HEK293 (cell line): ENCODE results near the gene IFT80.
A peak's percentile ranks its signal among the peaks of the same experiment; 100 is the strongest.

Experiments used
- GFI1B ChIP-seq: fragments of 450-650 bp; formaldehyde crosslinking; IDR thresholded peaks from 2 replicates; pipeline ENCODE4 v1.5.1; 2016; ENCODE audit warnings: missing biosample characterization, missing genetic modification characterization
- GLI4 ChIP-seq: fragments of 450-650 bp; formaldehyde crosslinking; IDR thresholded peaks from 2 replicates; pipeline ENCODE4 v1.5.1; 2016; ENCODE audit warnings: missing biosample characterization, missing genetic modification characterization
- GLIS1 ChIP-seq: fragments of 450-650 bp; formaldehyde crosslinking; IDR thresholded peaks from 2 replicates; pipeline ENCODE4 v1.5.1; 2016; ENCODE audit warnings: missing biosample characterization, missing genetic modification characterization
- HOXC10 ChIP-seq: sonication (generic); formaldehyde crosslinking; IDR thresholded peaks from 2 replicates; pipeline ENCODE4 v1.8.1; 2023; ENCODE audit warnings: mild to moderate bottlenecking, missing genetic modification reagents
- MZF1 ChIP-seq: fragments of 450-650 bp; formaldehyde crosslinking; IDR thresholded peaks from 2 replicates; pipeline ENCODE4 v1.5.1; 2017; ENCODE audit warnings: missing biosample characterization, missing genetic modification characterization, borderline replicate concordance
- REPIN1 ChIP-seq: fragments of 450-650 bp; formaldehyde crosslinking; IDR thresholded peaks from 2 replicates; pipeline ENCODE4 v1.5.1; 2017; ENCODE audit warnings: missing biosample characterization, missing genetic modification characterization, low read depth
- SP2 ChIP-seq: fragments of 450-650 bp; formaldehyde crosslinking; IDR thresholded peaks from 2 replicates; pipeline ENCODE4 v1.5.1; 2016; ENCODE audit warnings: missing biosample characterization, missing genetic modification characterization
- YY1 ChIP-seq: fragments of 450-650 bp; formaldehyde crosslinking; IDR thresholded peaks from 2 replicates; pipeline ENCODE4 v1.5.1; 2018; ENCODE audit warnings: missing biosample characterization, missing genetic modification characterization
- ZBTB7A ChIP-seq: fragments of 450-650 bp; formaldehyde crosslinking; IDR thresholded peaks from 2 replicates; pipeline ENCODE4 v1.5.1; 2016; ENCODE audit warnings: low read depth, missing biosample characterization, missing genetic modification characterization
- ZEB2 ChIP-seq: fragments of 450-650 bp; formaldehyde crosslinking; IDR thresholded peaks from 2 replicates; pipeline ENCODE4 v1.5.1; 2016; ENCODE audit warnings: missing biosample characterization, missing genetic modification characterization
- ZNF169 ChIP-seq: fragments of 450-650 bp; formaldehyde crosslinking; IDR thresholded peaks from 2 replicates; pipeline ENCODE4 v1.5.1; 2016; ENCODE audit warnings: missing biosample characterization, missing genetic modification characterization
- ZNF214 ChIP-seq: fragments of 450-650 bp; formaldehyde crosslinking; IDR thresholded peaks from 2 replicates; pipeline ENCODE4 v1.5.1; 2017; ENCODE audit warnings: missing biosample characterization, mild to moderate bottlenecking, missing genetic modification characterization, borderline replicate concordance
- ZNF23 ChIP-seq: fragments of 450-650 bp; formaldehyde crosslinking; IDR thresholded peaks from 2 replicates; pipeline ENCODE4 v1.5.1; 2016; ENCODE audit warnings: missing biosample characterization, missing genetic modification characterization, borderline replicate concordance
- ZNF391 ChIP-seq: fragments of 450-650 bp; formaldehyde crosslinking; IDR thresholded peaks from 2 replicates; pipeline ENCODE4 v1.5.1; 2016; ENCODE audit warnings: low read depth, missing biosample characterization, missing genetic modification characterization, borderline replicate concordance
- ZNF501 ChIP-seq: fragments of 450-650 bp; formaldehyde crosslinking; IDR thresholded peaks from 2 replicates; pipeline ENCODE4 v1.5.1; 2016; ENCODE audit warnings: missing biosample characterization, missing genetic modification characterization
- ZNF530 ChIP-seq: fragments of 450-650 bp; formaldehyde crosslinking; IDR thresholded peaks from 2 replicates; pipeline ENCODE4 v1.5.1; 2016; ENCODE audit warnings: low read depth, missing biosample characterization, missing genetic modification characterization
- ZNF544 ChIP-seq: fragments of 450-650 bp; formaldehyde crosslinking; IDR thresholded peaks from 2 replicates; pipeline ENCODE4 v1.5.0; 2017; ENCODE audit warnings: missing biosample characterization, missing genetic modification characterization
- ZNF549 ChIP-seq: fragments of 450-650 bp; IDR thresholded peaks from 2 replicates; pipeline ENCODE4 v1.5.1; 2018; ENCODE audit warnings: missing biosample characterization, missing genetic modification characterization, mild to moderate bottlenecking, inconsistent platforms, moderate library complexity
- ZNF561 ChIP-seq: fragments of 450-650 bp; IDR thresholded peaks from 2 replicates; pipeline ENCODE4 v1.5.1; 2018; ENCODE audit warnings: missing biosample characterization, missing genetic modification characterization, borderline replicate concordance
- ZNF624 ChIP-seq: fragments of 450-650 bp; formaldehyde crosslinking; IDR thresholded peaks from 2 replicates; pipeline ENCODE4 v1.5.1; 2017; ENCODE audit warnings: missing biosample characterization, missing genetic modification characterization
- ZNF660 ChIP-seq: fragments of 450-650 bp; IDR thresholded peaks from 2 replicates; pipeline ENCODE4 v1.5.1; 2018; ENCODE audit warnings: missing biosample characterization, mild to moderate bottlenecking, missing genetic modification characterization
- ZNF677 ChIP-seq: fragments of 450-650 bp; IDR thresholded peaks from 2 replicates; pipeline ENCODE4 v1.5.0; 2018; ENCODE audit warnings: missing biosample characterization, mild to moderate bottlenecking, missing genetic modification characterization, moderate library complexity
- ZNF785 ChIP-seq: fragments of 450-650 bp; formaldehyde crosslinking; IDR thresholded peaks from 2 replicates; pipeline ENCODE4 v1.5.1; 2016; ENCODE audit warnings: missing biosample characterization, missing genetic modification characterization
- ZNF837 ChIP-seq: fragments of 450-650 bp; formaldehyde crosslinking; IDR thresholded peaks from 2 replicates; pipeline ENCODE4 v1.5.1; 2016; ENCODE audit warnings: missing biosample characterization, missing genetic modification characterization
- TF ChIP-seq, protein P1 (sequence below): fragments of 450-650 bp; formaldehyde crosslinking; IDR thresholded peaks from 2 replicates; pipeline ENCODE4 v1.5.1; 2017; ENCODE audit warnings: missing biosample characterization, missing genetic modification characterization
- TF ChIP-seq, protein P2 (sequence below): fragments of 450-650 bp; IDR thresholded peaks from 2 replicates; pipeline ENCODE4 v1.5.1; 2018; ENCODE audit warnings: missing biosample characterization, mild to moderate bottlenecking, missing genetic modification characterization
- TF ChIP-seq, protein P3 (sequence below): fragments of 450-650 bp; formaldehyde crosslinking; IDR thresholded peaks from 2 replicates; pipeline ENCODE4 v1.5.1; 2017; ENCODE audit warnings: missing biosample characterization, mild to moderate bottlenecking, missing genetic modification characterization, moderate library complexity
- TF ChIP-seq, protein P4 (sequence below): fragments of 450-650 bp; formaldehyde crosslinking; IDR thresholded peaks from 2 replicates; pipeline ENCODE4 v1.5.1; 2016; ENCODE audit warnings: missing biosample characterization, missing genetic modification characterization
- TF ChIP-seq, protein P5 (sequence below): fragments of 450-650 bp; formaldehyde crosslinking; IDR thresholded peaks from 2 replicates; pipeline ENCODE4 v1.5.1; 2016; ENCODE audit warnings: missing biosample characterization, missing genetic modification characterization
- TF ChIP-seq, protein P6 (sequence below): fragments of 450-650 bp; formaldehyde crosslinking; IDR thresholded peaks from 2 replicates; pipeline ENCODE4 v1.5.1; 2016; ENCODE audit warnings: missing biosample characterization, missing genetic modification characterization

Gene IFT80

DNA sequence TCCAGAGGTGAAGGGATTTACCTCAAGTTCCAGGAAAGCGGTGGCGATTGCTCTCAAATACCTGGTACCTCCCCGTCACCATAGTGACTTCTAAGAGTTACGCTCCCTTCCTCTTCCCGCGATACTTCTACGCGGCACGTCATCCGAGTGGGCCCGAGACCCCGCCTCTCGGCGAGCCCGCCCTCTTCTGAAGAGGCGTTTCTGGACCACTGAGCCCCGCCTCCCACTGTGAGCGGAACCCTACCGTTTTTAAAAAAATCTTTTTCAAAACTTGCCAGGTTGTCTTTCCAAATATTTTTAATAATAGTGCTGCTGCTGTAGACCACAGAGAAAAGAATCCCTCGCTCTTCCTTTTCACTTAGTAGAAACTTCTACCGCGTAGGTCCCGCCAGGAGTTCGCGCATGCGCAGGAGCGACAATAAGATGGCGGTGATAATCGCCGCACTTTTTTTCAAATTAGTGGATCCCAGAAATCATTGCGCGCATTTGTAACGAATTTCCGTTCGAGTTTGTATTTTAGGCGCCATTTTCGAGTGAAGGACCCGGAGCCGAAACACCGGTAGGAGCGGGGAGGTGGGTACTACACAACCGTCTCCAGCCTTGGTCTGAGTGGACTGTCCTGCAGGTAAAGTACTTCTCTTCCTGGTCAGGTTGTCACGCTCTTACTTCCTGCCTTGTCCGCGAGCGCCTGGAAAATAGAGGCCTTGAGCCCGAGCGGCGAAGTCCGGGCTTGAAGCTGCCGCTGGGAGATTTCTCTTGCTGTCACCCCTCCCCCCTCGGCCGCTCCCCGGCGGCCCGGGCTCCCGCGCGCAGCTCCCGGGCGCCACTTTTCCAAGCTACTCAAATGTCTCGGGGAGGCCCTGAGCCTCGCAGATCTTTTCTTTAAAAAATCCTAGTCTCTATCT is at the start of gene IFT80, which contains the start of gene SMC4 (continued):
- TF ChIP-seq, protein P1, sequence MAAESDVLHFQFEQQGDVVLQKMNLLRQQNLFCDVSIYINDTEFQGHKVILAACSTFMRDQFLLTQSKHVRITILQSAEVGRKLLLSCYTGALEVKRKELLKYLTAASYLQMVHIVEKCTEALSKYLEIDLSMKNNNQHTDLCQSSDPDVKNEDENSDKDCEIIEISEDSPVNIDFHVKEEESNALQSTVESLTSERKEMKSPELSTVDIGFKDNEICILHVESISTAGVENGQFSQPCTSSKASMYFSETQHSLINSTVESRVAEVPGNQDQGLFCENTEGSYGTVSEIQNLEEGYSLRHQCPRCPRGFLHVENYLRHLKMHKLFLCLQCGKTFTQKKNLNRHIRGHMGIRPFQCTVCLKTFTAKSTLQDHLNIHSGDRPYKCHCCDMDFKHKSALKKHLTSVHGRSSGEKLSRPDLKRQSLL (tag by site-specific recombination), result no peak
- TF ChIP-seq ZNF837 (tag by site-specific recombination) (no peak), REPIN1 (tag by site-specific recombination) (no peak), ZBTB7A (tag by site-specific recombination) (no peak), ZNF214 (tag by site-specific recombination) (no peak), ZNF549 (tag by site-specific recombination) (no peak), ZNF677 (no peak), ZNF785 (tag by site-specific recombination) (no peak), ZNF391 (no peak), ZNF23 (tag by site-specific recombination) (no peak), ZEB2 (tag by site-specific recombination) (peak; percentile 77; the same call in 1 of the 2 replicates), ZNF169 (tag by site-specific recombination) (no peak), HOXC10 (no peak), MZF1 (tag by site-specific recombination) (no peak), ZNF530 (tag by site-specific recombination) (no peak), ZNF660 (tag by site-specific recombination) (0 out of 2 replicates have a peak, but pooled peaks have one; percentile 48), GFI1B (tag by site-specific recombination) (no peak), GLI4 (no peak), YY1 (tag by site-specific recombination) (0 out of 2 replicates have a peak, but pooled peaks have one; percentile 56), SP2 (tag by site-specific recombination) (peak; percentile 86), GLIS1 (tag by site-specific recombination) (no peak), ZNF501 (tag by site-specific recombination) (no peak), ZNF624 (tag by site-specific recombination) (no peak), ZNF544 (tag by site-specific recombination) (no peak), ZNF561 (0 out of 2 replicates have a peak, but pooled peaks have one; percentile 42)
- TF ChIP-seq, protein P2, sequence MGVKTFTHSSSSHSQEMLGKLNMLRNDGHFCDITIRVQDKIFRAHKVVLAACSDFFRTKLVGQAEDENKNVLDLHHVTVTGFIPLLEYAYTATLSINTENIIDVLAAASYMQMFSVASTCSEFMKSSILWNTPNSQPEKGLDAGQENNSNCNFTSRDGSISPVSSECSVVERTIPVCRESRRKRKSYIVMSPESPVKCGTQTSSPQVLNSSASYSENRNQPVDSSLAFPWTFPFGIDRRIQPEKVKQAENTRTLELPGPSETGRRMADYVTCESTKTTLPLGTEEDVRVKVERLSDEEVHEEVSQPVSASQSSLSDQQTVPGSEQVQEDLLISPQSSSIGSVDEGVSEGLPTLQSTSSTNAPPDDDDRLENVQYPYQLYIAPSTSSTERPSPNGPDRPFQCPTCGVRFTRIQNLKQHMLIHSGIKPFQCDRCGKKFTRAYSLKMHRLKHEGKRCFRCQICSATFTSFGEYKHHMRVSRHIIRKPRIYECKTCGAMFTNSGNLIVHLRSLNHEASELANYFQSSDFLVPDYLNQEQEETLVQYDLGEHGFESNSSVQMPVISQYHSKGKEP, result peak; percentile 3; the same call in 1 of the 2 replicates
- TF ChIP-seq, protein P3, sequence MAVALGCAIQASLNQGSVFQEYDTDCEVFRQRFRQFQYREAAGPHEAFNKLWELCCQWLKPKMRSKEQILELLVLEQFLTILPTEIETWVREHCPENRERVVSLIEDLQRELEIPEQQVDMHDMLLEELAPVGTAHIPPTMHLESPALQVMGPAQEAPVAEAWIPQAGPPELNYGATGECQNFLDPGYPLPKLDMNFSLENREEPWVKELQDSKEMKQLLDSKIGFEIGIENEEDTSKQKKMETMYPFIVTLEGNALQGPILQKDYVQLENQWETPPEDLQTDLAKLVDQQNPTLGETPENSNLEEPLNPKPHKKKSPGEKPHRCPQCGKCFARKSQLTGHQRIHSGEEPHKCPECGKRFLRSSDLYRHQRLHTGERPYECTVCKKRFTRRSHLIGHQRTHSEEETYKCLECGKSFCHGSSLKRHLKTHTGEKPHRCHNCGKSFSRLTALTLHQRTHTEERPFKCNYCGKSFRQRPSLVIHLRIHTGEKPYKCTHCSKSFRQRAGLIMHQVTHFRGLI (tag by site-specific recombination), result no peak
- TF ChIP-seq, protein P4, sequence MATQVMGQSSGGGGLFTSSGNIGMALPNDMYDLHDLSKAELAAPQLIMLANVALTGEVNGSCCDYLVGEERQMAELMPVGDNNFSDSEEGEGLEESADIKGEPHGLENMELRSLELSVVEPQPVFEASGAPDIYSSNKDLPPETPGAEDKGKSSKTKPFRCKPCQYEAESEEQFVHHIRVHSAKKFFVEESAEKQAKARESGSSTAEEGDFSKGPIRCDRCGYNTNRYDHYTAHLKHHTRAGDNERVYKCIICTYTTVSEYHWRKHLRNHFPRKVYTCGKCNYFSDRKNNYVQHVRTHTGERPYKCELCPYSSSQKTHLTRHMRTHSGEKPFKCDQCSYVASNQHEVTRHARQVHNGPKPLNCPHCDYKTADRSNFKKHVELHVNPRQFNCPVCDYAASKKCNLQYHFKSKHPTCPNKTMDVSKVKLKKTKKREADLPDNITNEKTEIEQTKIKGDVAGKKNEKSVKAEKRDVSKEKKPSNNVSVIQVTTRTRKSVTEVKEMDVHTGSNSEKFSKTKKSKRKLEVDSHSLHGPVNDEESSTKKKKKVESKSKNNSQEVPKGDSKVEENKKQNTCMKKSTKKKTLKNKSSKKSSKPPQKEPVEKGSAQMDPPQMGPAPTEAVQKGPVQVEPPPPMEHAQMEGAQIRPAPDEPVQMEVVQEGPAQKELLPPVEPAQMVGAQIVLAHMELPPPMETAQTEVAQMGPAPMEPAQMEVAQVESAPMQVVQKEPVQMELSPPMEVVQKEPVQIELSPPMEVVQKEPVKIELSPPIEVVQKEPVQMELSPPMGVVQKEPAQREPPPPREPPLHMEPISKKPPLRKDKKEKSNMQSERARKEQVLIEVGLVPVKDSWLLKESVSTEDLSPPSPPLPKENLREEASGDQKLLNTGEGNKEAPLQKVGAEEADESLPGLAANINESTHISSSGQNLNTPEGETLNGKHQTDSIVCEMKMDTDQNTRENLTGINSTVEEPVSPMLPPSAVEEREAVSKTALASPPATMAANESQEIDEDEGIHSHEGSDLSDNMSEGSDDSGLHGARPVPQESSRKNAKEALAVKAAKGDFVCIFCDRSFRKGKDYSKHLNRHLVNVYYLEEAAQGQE (tag by site-specific recombination), result 0 out of 2 replicates have a peak, but pooled peaks have one; percentile 15
- TF ChIP-seq, protein P5, sequence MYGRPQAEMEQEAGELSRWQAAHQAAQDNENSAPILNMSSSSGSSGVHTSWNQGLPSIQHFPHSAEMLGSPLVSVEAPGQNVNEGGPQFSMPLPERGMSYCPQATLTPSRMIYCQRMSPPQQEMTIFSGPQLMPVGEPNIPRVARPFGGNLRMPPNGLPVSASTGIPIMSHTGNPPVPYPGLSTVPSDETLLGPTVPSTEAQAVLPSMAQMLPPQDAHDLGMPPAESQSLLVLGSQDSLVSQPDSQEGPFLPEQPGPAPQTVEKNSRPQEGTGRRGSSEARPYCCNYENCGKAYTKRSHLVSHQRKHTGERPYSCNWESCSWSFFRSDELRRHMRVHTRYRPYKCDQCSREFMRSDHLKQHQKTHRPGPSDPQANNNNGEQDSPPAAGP, result no peak
- TF ChIP-seq, protein P6, sequence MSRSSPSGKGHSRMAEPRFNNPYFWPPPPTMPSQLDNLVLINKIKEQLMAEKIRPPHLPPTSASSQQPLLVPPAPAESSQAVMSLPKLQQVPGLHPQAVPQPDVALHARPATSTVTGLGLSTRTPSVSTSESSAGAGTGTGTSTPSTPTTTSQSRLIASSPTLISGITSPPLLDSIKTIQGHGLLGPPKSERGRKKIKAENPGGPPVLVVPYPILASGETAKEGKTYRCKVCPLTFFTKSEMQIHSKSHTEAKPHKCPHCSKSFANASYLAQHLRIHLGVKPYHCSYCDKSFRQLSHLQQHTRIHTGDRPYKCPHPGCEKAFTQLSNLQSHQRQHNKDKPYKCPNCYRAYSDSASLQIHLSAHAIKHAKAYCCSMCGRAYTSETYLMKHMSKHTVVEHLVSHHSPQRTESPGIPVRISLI (tag by site-specific recombination), result peak; percentile 85
